Ascending aorta (tissue), 2 donors: ENCODE measurements around the gene PPFIA2. TPM values are rescaled to one million over a fixed set of nuclear protein-coding genes. Genes with fewer than 3 reads are reported as not detected.

ENCODE experiments used
- DNase-seq, 2 donors: peaks; one replicate each; pipeline ENCODE4 v3.0.0-alpha.2; 2019; ENCODE audit warnings: low spot score in 2 of 2
- H3K27ac ChIP-seq, 2 donors: fragments of 200-600 bp; sonication (generic); one replicate each; pipeline ENCODE4 v1.5.1; 2016 to 2017; ENCODE audit warnings: mild to moderate bottlenecking in 1 of 2
- H3K27me3 ChIP-seq: fragments of 200-600 bp; sonication (generic); one replicate; pipeline ENCODE4 v1.5.1; 2017
- H3K36me3 ChIP-seq, 2 donors: fragments of 200-600 bp; sonication (generic); one replicate each; pipeline ENCODE4 v1.5.1; 2016
- H3K4me1 ChIP-seq, 2 donors: fragments of 200-600 bp; sonication (generic); one replicate each; pipeline ENCODE4 v1.5.1; 2016 to 2017; ENCODE audit warnings: mild to moderate bottlenecking in 1 of 2
- H3K4me3 ChIP-seq, 2 donors: fragments of 200-600 bp; sonication (generic); one replicate each; pipeline ENCODE4 v1.5.1; 2016 to 2017; ENCODE audit warnings: mild to moderate bottlenecking in 1 of 2
- H3K9me3 ChIP-seq, 2 donors: fragments of 200-600 bp; sonication (generic); one replicate each; pipeline ENCODE4 v1.5.1; 2016
- CTCF ChIP-seq, 3 experiments: fragments of 200-600 bp in 2 of 3; fragments of 450-650 bp in 1 of 3; sonication (generic) in 2 of 3; IDR thresholded peaks; one replicate each; pipeline ENCODE4 v1.5.1; 2016 to 2019; ENCODE audit warnings: antibody characterized with exemption in 3 of 3, mild to moderate bottlenecking in 1 of 3, moderate library complexity in 1 of 3
- intact Hi-C: fragments of 100-400 bp; cut with DNase I; formaldehyde crosslinking; loops from one replicate; pipeline ENCODE4 v1.15.1; 2023
- total RNA-seq: library from RNA; depleted of rRNA; stranded (reverse); fragments of >200 nt; gene quantifications from one replicate; pipeline ENCODE4 v1.1.0, GENCODE V29; 2016

Gene PPFIA2
- 15.0 TPM for total RNA-seq

- H3K36me3 ChIP-seq: no peaks in the 10 kb centered on the region
- peak in 1 of 2 donors; percentile 69 for DNase-seq
- peaks cover 0 to 4% of the 10 kb centered on the region in 2 donors for H3K4me1 ChIP-seq
- H3K4me3 ChIP-seq: peak within 1 kb of the TSS; percentile 59 to 95
- no peaks in the 10 kb centered on the region for H3K27me3 ChIP-seq
- no peaks in the 10 kb centered on the region for H3K9me3 ChIP-seq
- intact Hi-C loops: loop anchor here (2.0 kb wide), 1 partner anchor 41 kb away; no protein-coding TSS in a partner anchor
- H3K27ac ChIP-seq: peak within 1 kb of the TSS; percentile 10 to 53
- no peak for TF ChIP-seq CTCF (IDR thresholded peaks at IDR 0.05)
Observed at GRCh38 chr12:81759190-81760051, at the start of gene PPFIA2. PPFIA2 (minus strand) TSS chr12:81759350.

GRCh38 chr12:81800298-81801148 is 41.4 kb upstream of the PPFIA2 start:
- H3K4me3 ChIP-seq: peak overlapping the region in 1 of 2 donors; percentile 53
- peak in 1 of 2 donors; percentile 75 for DNase-seq
- no peak for TF ChIP-seq CTCF (IDR thresholded peaks at IDR 0.05)
- peak overlapping the region; percentile 82 to 93 for H3K27ac ChIP-seq
- H3K4me1 ChIP-seq: peaks cover 3% of the 10 kb centered on the region in 2 donors
- H3K36me3 ChIP-seq: no peaks in the 10 kb centered on the region
- H3K9me3 ChIP-seq: no peaks in the 10 kb centered on the region
- intact Hi-C loops: loop anchor here (2.0 kb wide), 1 partner anchor 42 kb away; the partner anchor contains the start of gene PPFIA2
- H3K27me3 ChIP-seq: no peaks in the 10 kb centered on the region

GRCh38 chr12:81798294-81798693 is 39.1 kb upstream of the PPFIA2 start:
- H3K4me1 ChIP-seq: peaks cover 3% of the 10 kb centered on the region in 2 donors
- intact Hi-C loops: no loop called here
- no peaks in the 10 kb centered on the region for H3K9me3 ChIP-seq
- no peaks in the 10 kb centered on the region for H3K36me3 ChIP-seq
- no peak for TF ChIP-seq CTCF (IDR thresholded peaks at IDR 0.05)
- H3K27ac ChIP-seq: no peak overlapping the region
- H3K27me3 ChIP-seq: no peaks in the 10 kb centered on the region
- DNase-seq: no peak
- no peak overlapping the region for H3K4me3 ChIP-seq

- no peaks in the 10 kb centered on the region for H3K9me3 ChIP-seq
- no peak overlapping the region for H3K4me3 ChIP-seq
- intact Hi-C loops: no loop called here
- H3K36me3 ChIP-seq: no peaks in the 10 kb centered on the region
- no peak for DNase-seq
- no peak overlapping the region for H3K27ac ChIP-seq
- no peaks in the 10 kb centered on the region for H3K27me3 ChIP-seq
- peak in 1 of 3 experiments; percentile 9 for TF ChIP-seq CTCF (IDR thresholded peaks at IDR 0.05)
- H3K4me1 ChIP-seq: peaks cover 3% of the 10 kb centered on the region in 2 donors
Observed at GRCh38 chr12:81797100-81797499, 38.0 kb upstream of the PPFIA2 start.

GRCh38 chr12:81792666-81793065 is 33.5 kb upstream of the PPFIA2 start:
- Histone ChIP-seq H3K9me3 (no peaks in the 10 kb centered on the region), H3K4me3 (no peak overlapping the region), H3K36me3 (no peaks in the 10 kb centered on the region), H3K4me1 (no peaks in the 10 kb centered on the region), H3K27me3 (no peaks in the 10 kb centered on the region), H3K27ac (no peak overlapping the region)
- TF ChIP-seq CTCF (IDR thresholded peaks at IDR 0.05): no peak
- no peak for DNase-seq
- intact Hi-C loops: no loop called here
